MCF 10A (cell line): Measurements from ENCODE around the gene CFAP210. TPM values are rescaled to one million over a fixed set of nuclear protein-coding genes. Genes with fewer than 3 reads are reported as not detected.
"Not testable (repeated sequence)": the region's sequence is repeated elsewhere in the genome, so short reads cannot be mapped to it uniquely, and the experiment has no call there.

Source experiments
- BruUV-seq: library from RNA; stranded (reverse); fragments of 400-500 nt; replicated peaks from 2 replicates; lab custom pipeline; 2021; lab: Mats Ljungman, UMichigan
- CTCF ChIA-PET: fragments of 300-600 bp; sonication (Branson Sonifier 250); formaldehyde crosslinking; extraction: SDS; loops from one replicate; lab custom pipeline; 2021; ENCODE audit warnings: antibody characterized with exemption, inconsistent platforms; lab: Yijun Ruan, JAX
- POLR2A ChIA-PET: fragments of 300-600, 350-650 bp; sonication (Branson Sonifier 250); formaldehyde crosslinking; extraction: SDS; loops from one replicate; lab custom pipeline; 2020; ENCODE audit warnings: antibody characterized with exemption, inconsistent platforms; lab: Yijun Ruan, JAX
- DNase-seq: peaks from one replicate; pipeline ENCODE4 v3.0.0-alpha.2; 2018; ENCODE audit not compliant: unreplicated experiment
- H3K27ac Mint-ChIP-seq: one replicate; pipeline ENCODE4 v1.8.0; 2022; ENCODE audit warnings: mild to moderate bottlenecking, low read depth, mixed read lengths; ENCODE audit not compliant: unreplicated experiment
- H3K27me3 Mint-ChIP-seq: one replicate; pipeline ENCODE4 v1.8.0; 2022; ENCODE audit warnings: mixed read lengths; ENCODE audit not compliant: insufficient read depth, unreplicated experiment
- H3K36me3 Mint-ChIP-seq: one replicate; pipeline ENCODE4 v1.8.0; 2022; ENCODE audit warnings: mild to moderate bottlenecking, moderate library complexity, mixed read lengths; ENCODE audit not compliant: insufficient read depth, unreplicated experiment
- H3K4me1 Mint-ChIP-seq: one replicate; pipeline ENCODE4 v1.8.0; 2022; ENCODE audit warnings: mixed read lengths; ENCODE audit not compliant: insufficient read depth, unreplicated experiment
- H3K4me3 Mint-ChIP-seq: one replicate; pipeline ENCODE4 v1.8.0; 2022; ENCODE audit warnings: mild to moderate bottlenecking, moderate library complexity, mixed read lengths; ENCODE audit not compliant: unreplicated experiment
- H3K9me3 Mint-ChIP-seq: one replicate; pipeline ENCODE4 v1.8.0; 2022; ENCODE audit warnings: mixed read lengths; ENCODE audit not compliant: unreplicated experiment
- intact Hi-C: fragments of 100-400 bp; cut with micrococcal nuclease; formaldehyde crosslinking; loops from 2 replicates; pipeline ENCODE4 v1.14.1; 2022
- total RNA-seq: library from RNA; stranded (reverse); gene quantifications from 2 replicates; pipeline ENCODE4 v1.2.3, GENCODE V29; 2022
- TF ChIP-seq, protein P1 (sequence below): fragments of 200-600 bp; IDR thresholded peaks from one replicate; pipeline ENCODE4 v1.8.0; 2022; ENCODE audit warnings: antibody characterized with exemption, mild to moderate bottlenecking; ENCODE audit not compliant: unreplicated experiment

CFAP210 gene
- total RNA-seq, 1 experiment from 2014 or later = not detected

GRCh38 chr2:169707626-169708025 is 13.4 kb upstream of the CFAP210 start:
- Mint-ChIP-seq H3K4me1 (no peaks in the 10 kb centered on the region), H3K27me3 (no peaks in the 10 kb centered on the region), H3K9me3 (no peaks in the 10 kb centered on the region), H3K27ac (no peak overlapping the region), H3K4me3 (no peak overlapping the region), H3K36me3 (no peaks in the 10 kb centered on the region)
- ChIA-PET CTCF (interaction anchor here (0.6 kb wide), 1 partner anchor 119 kb away, joined by 4 read pairs; no protein-coding TSS in a partner anchor), POLR2A (no interaction called here)
- DNase-seq = no peak
- TF ChIP-seq, protein P1, sequence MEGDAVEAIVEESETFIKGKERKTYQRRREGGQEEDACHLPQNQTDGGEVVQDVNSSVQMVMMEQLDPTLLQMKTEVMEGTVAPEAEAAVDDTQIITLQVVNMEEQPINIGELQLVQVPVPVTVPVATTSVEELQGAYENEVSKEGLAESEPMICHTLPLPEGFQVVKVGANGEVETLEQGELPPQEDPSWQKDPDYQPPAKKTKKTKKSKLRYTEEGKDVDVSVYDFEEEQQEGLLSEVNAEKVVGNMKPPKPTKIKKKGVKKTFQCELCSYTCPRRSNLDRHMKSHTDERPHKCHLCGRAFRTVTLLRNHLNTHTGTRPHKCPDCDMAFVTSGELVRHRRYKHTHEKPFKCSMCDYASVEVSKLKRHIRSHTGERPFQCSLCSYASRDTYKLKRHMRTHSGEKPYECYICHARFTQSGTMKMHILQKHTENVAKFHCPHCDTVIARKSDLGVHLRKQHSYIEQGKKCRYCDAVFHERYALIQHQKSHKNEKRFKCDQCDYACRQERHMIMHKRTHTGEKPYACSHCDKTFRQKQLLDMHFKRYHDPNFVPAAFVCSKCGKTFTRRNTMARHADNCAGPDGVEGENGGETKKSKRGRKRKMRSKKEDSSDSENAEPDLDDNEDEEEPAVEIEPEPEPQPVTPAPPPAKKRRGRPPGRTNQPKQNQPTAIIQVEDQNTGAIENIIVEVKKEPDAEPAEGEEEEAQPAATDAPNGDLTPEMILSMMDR = no peak
- intact Hi-C loops = no loop called here
- no TSS peak for BruUV-seq

GRCh38 chr2:169705927-169706326 is 11.7 kb upstream of the CFAP210 start:
- CTCF ChIA-PET = no interaction called here
- POLR2A ChIA-PET = interaction anchor here (3.9 kb wide), 1 partner anchor 11 kb away, joined by 13 read pairs; the partner anchor contains the start of genes CFAP210 and PHOSPHO2
- TF ChIP-seq, protein P1 = no peak
- no TSS peak for BruUV-seq
- no peaks in the 10 kb centered on the region for H3K4me1 Mint-ChIP-seq
- peak; percentile 56 for DNase-seq
- no peaks in the 10 kb centered on the region for H3K27me3 Mint-ChIP-seq
- no peak overlapping the region for H3K4me3 Mint-ChIP-seq
- no peaks in the 10 kb centered on the region for H3K9me3 Mint-ChIP-seq
- no peak overlapping the region for H3K27ac Mint-ChIP-seq
- intact Hi-C loops = no loop called here
- H3K36me3 Mint-ChIP-seq = peaks cover 6% of the 10 kb centered on the region

DNA sequence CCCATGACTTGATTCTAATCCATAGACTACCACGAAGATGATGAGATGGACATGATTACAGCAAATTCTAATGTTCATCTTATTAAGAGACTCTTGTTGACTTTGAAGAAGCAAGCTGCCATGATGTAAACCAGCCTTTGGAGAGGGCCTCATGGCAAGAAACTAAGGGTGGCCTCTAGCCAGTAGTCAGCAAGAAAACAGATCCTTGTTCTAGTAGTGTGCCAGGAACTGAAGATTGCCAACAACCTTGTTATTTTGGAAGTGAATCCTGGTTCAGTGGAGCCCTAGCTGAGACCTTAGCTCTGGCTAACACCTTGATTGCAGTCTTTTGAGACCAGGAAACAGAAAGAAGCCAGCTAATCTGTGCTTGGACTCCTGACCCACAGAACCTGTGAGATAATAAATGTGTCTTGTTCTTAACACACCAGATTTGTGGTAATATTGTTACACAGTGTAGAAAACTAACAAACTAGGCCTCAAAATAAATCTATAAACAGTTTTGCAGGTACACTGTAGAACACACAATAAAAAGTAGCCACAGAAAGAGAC is 10.0 kb upstream of the CFAP210 start:
- Mint-ChIP-seq H3K27me3 (no peaks in the 10 kb centered on the region), H3K4me1 (no peaks in the 10 kb centered on the region), H3K27ac (no peak overlapping the region), H3K36me3 (peaks cover 15% of the 10 kb centered on the region), H3K4me3 (no peak overlapping the region), H3K9me3 (no peaks in the 10 kb centered on the region)
- BruUV-seq = no TSS peak
- TF ChIP-seq, protein P1 = no peak
- CTCF ChIA-PET = interaction anchor here (0.5 to 0.6 kb wide), 4 partner anchors 18 to 838 kb away, joined by 3 to 4 read pairs (median 3); no protein-coding TSS in a partner anchor
- POLR2A ChIA-PET = interaction anchor here (0.6 to 3.9 kb wide), 5 partner anchors 9 to 120 kb away, joined by 3 to 13 read pairs (median 3); partner anchors contain the start of genes CFAP210 and PHOSPHO2
- intact Hi-C loops = no loop called here
- DNase-seq = no peak

DNA sequence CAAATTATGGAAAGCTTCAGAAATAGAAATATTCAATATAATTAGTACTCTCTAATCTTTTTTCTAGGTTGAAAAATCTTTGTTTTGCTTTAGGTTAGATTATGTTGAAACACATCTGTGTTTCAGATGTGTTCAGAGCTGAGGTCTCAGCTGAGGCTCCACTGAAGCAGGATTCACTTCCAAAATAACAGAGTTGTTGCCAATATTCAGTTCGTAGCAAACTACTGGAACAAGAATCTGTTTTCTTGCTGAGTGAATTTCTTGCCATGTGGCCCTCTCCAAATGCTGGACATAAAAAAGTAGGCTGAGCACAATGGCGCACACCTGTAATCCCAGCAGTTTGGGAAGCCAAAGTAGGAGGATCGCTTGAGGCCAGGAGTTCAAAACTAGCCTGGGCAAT is 8.8 kb upstream of the CFAP210 start:
- BruUV-seq = no TSS peak
- CTCF ChIA-PET = no interaction called here
- no peaks in the 10 kb centered on the region for H3K9me3 Mint-ChIP-seq
- H3K4me1 Mint-ChIP-seq = no peaks in the 10 kb centered on the region
- no peak for DNase-seq
- TF ChIP-seq, protein P1 = no peak
- no peak overlapping the region for H3K4me3 Mint-ChIP-seq
- intact Hi-C loops = no loop called here
- no peak overlapping the region for H3K27ac Mint-ChIP-seq
- H3K36me3 Mint-ChIP-seq = peaks cover 19% of the 10 kb centered on the region
- H3K27me3 Mint-ChIP-seq = no peaks in the 10 kb centered on the region
- POLR2A ChIA-PET = interaction anchor here (0.6 to 3.9 kb wide), 3 partner anchors 8 to 106 kb away, joined by 3 to 13 read pairs (median 3); partner anchors contain the start of genes CFAP210 and PHOSPHO2

GRCh38 chr2:169699173-169699572 is 5.0 kb upstream of the CFAP210 start:
- intact Hi-C loops = loop anchor here (10.0 kb wide), 1 partner anchor 96 kb away; the partner anchor contains the start of gene SSB
- CTCF ChIA-PET, DNase-seq: not testable (repeated sequence)

More at GRCh38 chr2:169699173-169699572, 5.0 kb upstream of the CFAP210 start:
- H3K4me1 Mint-ChIP-seq, H3K9me3 Mint-ChIP-seq, BruUV-seq, H3K4me3 Mint-ChIP-seq, H3K27ac Mint-ChIP-seq, H3K27me3 Mint-ChIP-seq: not testable (repeated sequence)
- POLR2A ChIA-PET = interaction anchor here (0.6 to 2.5 kb wide), 3 partner anchors 11 to 86 kb away, joined by 3 to 6 read pairs (median 3); no protein-coding TSS in a partner anchor
- peaks cover 25% of the 10 kb centered on the region for H3K36me3 Mint-ChIP-seq
